ENCODE data around the gene NXF2. TPM values are rescaled to one million over a fixed set of nuclear protein-coding genes. Genes with fewer than 3 reads are reported as not detected.
A peak's percentile ranks its signal among the peaks of the same experiment; 100 is the strongest.

Gene NXF2
- total RNA-seq, 4 donors from 2014 or later: not detected

GRCh38 chrX:102339312-102340298 is 92.6 kb downstream of the NXF2 start:
- Histone ChIP-seq H3K27ac (no peak overlapping the region), H3K9me3 (no peaks in the 10 kb centered on the region), H3K36me3 (no peaks in the 10 kb centered on the region), H3K27me3 (peaks cover 0 to 9% of the 10 kb centered on the region in 2 donors), H3K4me1 (no peaks in the 10 kb centered on the region), H3K4me3 (no peak overlapping the region)
- WGBS, 2 donors: 82 to 93% methylated on average over 3 to 13 of the region's 19 CpGs
- no peak for DNase-seq (ENCODE audit: low spot score in 2 of 2)
- TF ChIP-seq POLR2A (IDR thresholded peaks at IDR 0.05): no peak
- no peak for TF ChIP-seq EP300 (IDR thresholded peaks at IDR 0.05)
- no peak for TF ChIP-seq CTCF (IDR thresholded peaks at IDR 0.05)

DNA sequence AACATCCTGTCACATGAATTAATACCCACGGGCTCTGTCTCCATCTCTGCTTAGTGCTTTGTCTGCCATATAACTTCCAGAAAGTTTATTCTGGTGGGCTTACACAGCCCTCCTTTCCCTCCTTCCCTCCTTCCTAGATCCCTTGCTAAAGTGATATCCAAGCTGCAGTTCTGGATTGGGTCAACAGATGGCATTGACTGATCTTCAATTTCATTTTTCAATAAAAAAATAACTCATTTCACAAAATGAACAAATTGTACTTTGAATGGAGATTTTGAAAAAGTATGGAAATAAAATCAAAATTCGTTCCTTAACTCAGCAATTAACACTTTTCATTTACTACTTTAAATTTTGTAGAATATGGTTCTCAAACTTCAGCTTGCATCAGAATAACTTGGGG is 94.9 kb downstream of the NXF2 start:
- TF ChIP-seq EP300 (IDR thresholded peaks at IDR 0.05): no peak
- peak in 1 of 5 experiments; percentile 16 for TF ChIP-seq CTCF (IDR thresholded peaks at IDR 0.05)
- no peak for TF ChIP-seq POLR2A (IDR thresholded peaks at IDR 0.05)
- Histone ChIP-seq H3K4me3 (no peak overlapping the region), H3K4me1 (no peaks in the 10 kb centered on the region), H3K27me3 (peaks cover 0 to 9% of the 10 kb centered on the region in 2 donors), H3K36me3 (no peaks in the 10 kb centered on the region), H3K27ac (no peak overlapping the region), H3K9me3 (no peaks in the 10 kb centered on the region)
- DNase-seq (ENCODE audit: low spot score in 2 of 2): no peak
- WGBS, 2 donors: 21% methylated on average over 2 of the region's 2 CpGs

DNA sequence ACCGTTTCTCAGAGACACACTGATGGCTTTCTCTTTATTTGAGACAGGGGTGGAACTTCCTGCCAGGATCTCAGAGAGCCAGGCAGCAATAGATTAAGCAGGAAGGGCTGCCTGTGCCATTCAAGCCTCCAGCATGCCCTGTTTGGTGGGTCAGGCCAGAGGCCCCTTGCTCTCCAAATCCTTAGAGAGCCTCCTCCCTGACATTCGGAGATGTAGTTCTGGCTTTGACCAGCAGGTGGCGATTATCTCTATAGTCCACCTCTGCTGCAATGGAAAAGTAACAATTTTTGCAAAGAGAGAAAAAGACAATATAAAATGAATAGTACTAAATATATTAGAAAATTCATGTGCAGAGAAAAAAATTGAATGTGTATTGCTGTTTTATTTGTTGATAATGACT is 98.9 kb downstream of the NXF2 start:
- 18 to 29% methylated on average over 3 of the region's 3 CpGs for WGBS, 2 donors
- no peaks in the 10 kb centered on the region for H3K9me3 ChIP-seq
- H3K4me1 ChIP-seq: no peaks in the 10 kb centered on the region
- peak; percentile 57 to 82 for DNase-seq (ENCODE audit: low spot score in 2 of 2)
- TF ChIP-seq EP300 (IDR thresholded peaks at IDR 0.05) (no peak), POLR2A (IDR thresholded peaks at IDR 0.05) (no peak), CTCF (IDR thresholded peaks at IDR 0.05) (peak; percentile 45 to 90 (median 58))
- no peaks in the 10 kb centered on the region for H3K36me3 ChIP-seq
- no peak overlapping the region for H3K27ac ChIP-seq
- peaks cover 0 to 4% of the 10 kb centered on the region in 2 donors for H3K27me3 ChIP-seq
- no peak overlapping the region for H3K4me3 ChIP-seq

Other genes starting within 250 kb of the NXF2 start
- 1 to 10 TPM; 2.9 to 7.7 (median 5.0) TPM for gene TCEAL2, start 121.5 kb upstream of the NXF2 start, total RNA-seq
- not detected for gene TCEAL6, start 104.7 kb upstream of the NXF2 start, total RNA-seq
- gene BEX5, start 91.2 kb upstream of the NXF2 start, total RNA-seq: 1 to 10 TPM in 1 of 4 donors, not detected in 3; 3.9 TPM
- not detected for gene TCP11X1, start 31.9 kb upstream of the NXF2 start, total RNA-seq
- gene NXF2B, start 192.8 kb downstream of the NXF2 start, total RNA-seq: not detected
- not detected for gene TCP11X2, start 224.6 kb downstream of the NXF2 start, total RNA-seq

Measured in tibial nerve (tissue), 4 donors.